Hindlimb muscle (tissue), 1 donor: ENCODE results near the gene RNU6-9. TPM values are rescaled to one million over a fixed set of nuclear protein-coding genes. Genes with fewer than 3 reads are reported as not detected.

Source experiments
- DNase-seq: peaks from one replicate; pipeline ENCODE4 v3.0.0-alpha.2; 2013
- polyA plus RNA-seq: library from polyadenylated mRNA; unstranded; fragments of 120-200 nt; gene quantifications from one replicate; pipeline ENCODE4 v1.2.1, GENCODE V29; 2013; ENCODE audit not compliant: insufficient read length

The RNU6-9 gene
- polyA plus RNA-seq, 1 donor = not detected

- no peak for DNase-seq
These were observed 6.2 kb downstream of the RNU6-9 start for GRCh38 chr19:899336-900042.

GRCh38 chr19:900043-900301 lies 6.7 kb downstream of the RNU6-9 start:
- DNase-seq = no peak

- DNase-seq = no peak
These were observed 7.2 kb downstream of the RNU6-9 start for GRCh38 chr19:900302-901111.

- DNase-seq = no peak
These were observed 8.2 kb downstream of the RNU6-9 start for GRCh38 chr19:901216-902092.

- no peak for DNase-seq
These were observed 8.7 kb downstream of the RNU6-9 start for GRCh38 chr19:902093-902370.

- DNase-seq = no peak
These were observed 9.4 kb downstream of the RNU6-9 start for GRCh38 chr19:902446-903226.

GRCh38 chr19:903266-903797 lies 10.0 kb downstream of the RNU6-9 start:
- DNase-seq = no peak

GRCh38 chr19:904545-904944 lies 11.3 kb downstream of the RNU6-9 start:
- DNase-seq = no peak

GRCh38 chr19:906480-906879 lies 13.2 kb downstream of the RNU6-9 start:
- DNase-seq = no peak

- no peak for DNase-seq
These were observed 14.0 kb downstream of the RNU6-9 start for GRCh38 chr19:907183-907853.

- no peak for DNase-seq
These were observed 18.1 kb downstream of the RNU6-9 start for GRCh38 chr19:911197-912033.

- DNase-seq = no peak
These were observed 19.1 kb downstream of the RNU6-9 start for GRCh38 chr19:912181-913079.

- peak; percentile 79 for DNase-seq
These were observed 19.9 kb downstream of the RNU6-9 start, which contains the start of gene R3HDM4 for GRCh38 chr19:913080-913748. R3HDM4 (minus strand) TSS chr19:913219; CDS start chr19:913157, 62 bp downstream.

GRCh38 chr19:916645-917322 lies 23.5 kb downstream of the RNU6-9 start:
- DNase-seq = no peak

- no peak for DNase-seq
These were observed 24.3 kb downstream of the RNU6-9 start, which contains the start of gene KISS1R for GRCh38 chr19:917323-918151. KISS1R (plus strand) TSS chr19:917333; CDS start chr19:917503, 170 bp downstream.

- DNase-seq = no peak
These were observed 24.8 kb downstream of the RNU6-9 start for GRCh38 chr19:918152-918437.

- DNase-seq = no peak
These were observed 25.4 kb downstream of the RNU6-9 start for GRCh38 chr19:918481-919198.
